Activated CD8-positive, alpha-beta memory T cell treated with anti-CD3 and anti-CD28 coated beads, Interleukin-2, amount 50 U/mL, for 48 hours (primary cell): ENCODE results near the gene SPDL1.

ENCODE experiments used
- DNase-seq: peaks from one replicate; pipeline ENCODE4 v3.0.0-alpha.2; 2020

SPDL1 gene

GRCh38 chr5:169634606-169635005 is 51.0 kb downstream of the SPDL1 start:
- no peak for DNase-seq

GRCh38 chr5:169635936-169636335 is 52.4 kb downstream of the SPDL1 start:
- DNase-seq, result no peak

DNA sequence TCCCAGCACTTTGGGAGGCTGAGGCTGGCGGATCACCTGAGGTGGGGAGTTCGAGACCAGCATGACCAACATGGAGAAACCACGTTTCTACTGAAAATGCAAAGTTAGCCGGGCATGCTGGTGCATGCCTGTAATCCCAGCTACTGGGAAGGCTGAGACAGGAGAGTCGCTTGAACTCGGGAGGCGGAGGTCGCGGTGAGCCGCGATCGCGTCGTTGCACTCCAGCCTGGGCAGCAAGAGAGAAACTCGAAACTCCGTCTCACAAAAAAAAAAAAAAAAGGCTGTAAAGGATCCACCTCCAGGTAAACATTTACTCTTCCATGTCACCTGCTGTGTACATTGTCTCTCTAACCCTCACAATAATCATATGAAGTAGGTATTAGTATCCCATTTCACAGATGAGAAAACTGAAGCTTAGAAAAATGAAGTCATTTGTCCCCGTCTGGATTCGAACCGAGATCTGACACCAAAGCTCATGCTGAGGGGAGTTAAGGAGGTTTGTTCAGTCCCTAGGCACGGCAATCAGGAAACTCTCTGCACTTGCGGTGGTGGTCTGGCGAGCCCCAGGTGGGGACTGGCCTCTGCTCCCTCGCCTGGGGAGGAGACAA is 53.0 kb downstream of the SPDL1 start:
- no peak for DNase-seq

DNA sequence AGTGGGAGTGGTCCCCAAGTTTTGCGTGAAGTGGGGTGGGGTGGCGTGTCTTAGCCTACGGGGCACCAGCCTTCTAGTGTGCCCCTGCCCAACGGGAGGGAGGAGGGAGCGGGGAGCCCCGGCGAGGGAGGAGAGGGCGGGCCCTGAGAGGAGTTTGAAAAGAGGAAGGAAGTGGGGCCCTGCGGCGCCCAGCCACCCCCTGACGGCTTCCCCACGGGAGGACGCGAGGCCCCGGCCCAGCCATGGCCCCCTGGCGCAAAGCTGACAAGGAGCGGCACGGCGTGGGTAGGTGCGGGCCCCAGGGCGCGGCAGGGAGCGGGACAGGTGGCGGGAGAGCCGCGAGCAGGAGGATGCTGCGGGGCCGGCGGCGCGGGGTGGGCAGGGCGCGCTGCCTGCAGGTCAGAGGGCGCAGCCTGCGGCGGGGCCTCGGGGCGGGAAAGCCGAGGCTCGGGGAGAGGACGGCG is 53.5 kb downstream of the SPDL1 start, which contains the start of gene DOCK2:
Gene DOCK2, plus strand, starts transcription at position 191 of the 464 bp plus-strand sequence. Its CDS starts 52 bp downstream, at position 243.
- peak; percentile 84 for DNase-seq

DNA sequence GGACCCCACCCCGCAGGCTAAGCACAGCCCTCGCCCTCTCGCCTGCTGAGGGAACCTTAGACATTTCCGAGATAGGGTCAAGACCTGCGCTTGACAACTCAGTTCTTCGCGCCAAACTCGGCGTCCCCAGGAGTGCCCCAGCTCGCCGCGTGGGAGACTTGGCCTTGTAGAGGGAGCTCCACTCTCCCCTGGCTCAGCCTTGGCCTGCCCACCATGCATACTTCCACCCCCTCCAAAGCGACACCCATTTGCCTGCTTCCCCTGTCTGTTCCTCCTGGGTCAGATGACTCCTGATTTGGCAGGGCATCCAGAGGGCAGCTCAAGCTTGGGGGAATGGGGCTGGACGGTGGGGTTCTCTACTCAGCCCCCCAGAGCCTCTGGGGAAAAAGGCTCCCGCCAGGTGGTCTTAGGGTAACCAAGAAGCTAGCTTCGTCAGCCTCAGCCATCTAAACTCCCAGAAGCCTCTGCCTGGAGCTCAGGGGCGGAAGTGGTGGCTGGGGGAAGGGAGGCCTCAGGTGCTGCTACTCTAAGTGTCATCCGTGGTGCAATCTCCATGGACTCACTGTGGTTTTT is 54.1 kb downstream of the SPDL1 start:
- peak; percentile 82 for DNase-seq

DNA sequence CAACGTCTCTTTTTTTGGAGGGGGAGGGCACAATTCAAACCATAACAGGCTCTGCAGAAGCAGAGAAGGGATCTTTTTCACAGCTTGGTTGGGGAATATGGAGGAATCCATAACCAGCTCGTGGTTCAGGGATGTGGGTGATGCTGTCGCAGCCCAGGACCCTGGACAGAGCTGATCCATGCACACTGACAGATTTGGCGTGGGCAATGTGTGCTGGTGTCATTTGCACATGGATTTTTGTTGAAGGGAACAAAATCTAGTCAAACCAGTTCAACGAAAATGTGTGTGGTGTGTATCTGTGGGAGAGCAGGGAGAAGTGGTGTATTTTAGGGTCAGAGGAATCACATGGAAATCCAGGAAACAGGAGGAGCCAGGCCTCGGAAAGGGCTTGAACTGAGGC is 57.7 kb downstream of the SPDL1 start:
- DNase-seq, result no peak

GRCh38 chr5:169646856-169647255 is 63.3 kb downstream of the SPDL1 start:
- no peak for DNase-seq

DNA sequence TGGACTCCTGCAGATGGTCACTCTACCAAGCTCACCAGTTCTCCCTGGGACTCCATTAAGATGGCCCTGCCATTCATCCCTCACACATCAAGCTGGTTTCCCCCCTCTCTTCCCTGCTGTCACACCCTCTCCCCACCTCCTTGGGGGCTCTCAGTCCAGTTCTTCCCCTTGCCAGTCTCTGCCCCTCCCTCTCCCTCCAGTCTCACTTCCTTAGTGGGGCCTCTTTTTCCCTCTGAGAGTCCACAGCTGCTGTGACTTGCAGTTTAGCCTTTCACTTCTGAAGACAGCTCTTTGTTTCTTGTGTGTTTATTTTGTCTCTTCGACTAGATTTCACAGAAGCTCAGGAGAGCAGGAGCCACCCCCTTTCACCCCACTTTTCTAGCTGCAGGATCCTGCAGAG is 64.0 kb downstream of the SPDL1 start:
- no peak for DNase-seq

DNA sequence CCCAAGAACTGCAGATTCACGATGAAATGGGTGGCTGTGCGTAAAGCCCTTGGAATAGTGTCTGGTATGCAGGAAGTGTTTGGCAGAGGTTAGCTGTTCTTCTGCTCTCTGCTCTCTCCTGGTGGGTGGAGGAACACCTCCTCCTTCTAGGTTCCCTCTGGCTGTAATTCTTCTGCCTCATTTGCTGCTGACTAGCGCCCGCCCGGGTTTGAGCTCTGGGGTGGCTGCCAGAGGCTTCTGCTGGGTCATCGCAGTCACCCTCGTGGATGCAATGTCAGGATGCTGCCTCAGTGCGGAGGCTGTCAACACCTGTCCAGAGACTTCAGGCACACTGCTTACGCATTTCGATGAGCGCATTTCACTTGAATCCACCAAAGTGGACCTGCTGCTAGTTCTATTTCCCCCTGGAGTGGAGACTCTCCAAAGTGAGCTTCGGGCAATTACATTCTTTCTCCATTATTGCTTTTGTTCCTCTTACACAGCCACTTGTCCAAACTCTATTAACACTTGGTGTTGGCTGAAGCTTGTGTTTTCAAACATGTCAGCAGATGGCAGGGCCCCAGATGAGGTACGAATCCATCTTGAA is 65.2 kb downstream of the SPDL1 start:
- DNase-seq, result no peak

DNA sequence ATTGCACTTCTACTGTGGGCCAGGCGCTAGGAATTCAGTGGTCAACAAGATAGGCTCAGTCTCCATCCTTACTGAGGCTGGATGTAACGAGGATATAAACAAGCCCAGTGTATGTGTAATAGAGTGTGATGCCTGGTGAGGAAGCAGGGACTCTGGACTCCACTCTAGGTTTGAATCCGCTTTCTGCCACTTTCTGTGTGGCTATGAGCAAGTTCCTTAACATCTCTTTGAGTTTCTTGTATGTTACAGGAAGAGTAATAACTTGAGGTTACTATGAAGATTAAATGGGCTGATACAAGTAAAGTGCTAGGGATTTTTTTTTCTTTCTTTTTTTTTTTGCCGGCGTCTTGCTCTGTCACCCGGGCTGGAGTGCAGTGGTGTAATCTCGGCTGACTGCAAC is 65.9 kb downstream of the SPDL1 start:
- DNase-seq, result no peak

DNA sequence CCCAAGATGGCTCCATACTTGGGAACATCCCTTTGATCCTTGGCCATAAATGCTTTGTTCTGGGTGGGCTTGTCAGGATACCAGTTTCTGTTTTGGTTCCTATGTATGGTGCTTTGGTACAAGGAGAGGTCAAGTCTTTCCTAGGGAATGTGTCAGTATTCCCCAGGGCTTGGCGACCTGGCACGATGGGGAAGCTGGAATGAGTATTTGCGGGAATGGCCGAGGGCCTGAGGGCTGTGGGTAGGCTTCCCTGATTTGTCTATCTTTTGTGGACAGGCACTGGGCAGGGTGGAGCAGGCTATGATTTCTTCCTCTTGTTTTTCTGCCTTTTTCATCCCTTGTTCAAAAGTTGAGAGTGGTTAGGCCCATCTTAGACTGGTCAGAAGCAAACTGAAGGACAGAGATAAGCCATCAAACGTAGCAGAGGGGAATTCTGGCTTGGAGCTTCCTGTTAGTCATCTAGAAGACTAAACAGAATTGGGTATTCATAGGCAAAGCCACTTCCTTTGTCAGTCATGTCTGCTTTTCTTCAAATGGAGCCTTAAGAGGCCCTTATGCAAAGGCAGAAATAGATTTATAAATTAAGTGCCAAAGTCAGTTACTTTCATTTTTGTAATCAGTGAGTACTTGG is 67.2 kb downstream of the SPDL1 start:
- DNase-seq, result no peak

DNA sequence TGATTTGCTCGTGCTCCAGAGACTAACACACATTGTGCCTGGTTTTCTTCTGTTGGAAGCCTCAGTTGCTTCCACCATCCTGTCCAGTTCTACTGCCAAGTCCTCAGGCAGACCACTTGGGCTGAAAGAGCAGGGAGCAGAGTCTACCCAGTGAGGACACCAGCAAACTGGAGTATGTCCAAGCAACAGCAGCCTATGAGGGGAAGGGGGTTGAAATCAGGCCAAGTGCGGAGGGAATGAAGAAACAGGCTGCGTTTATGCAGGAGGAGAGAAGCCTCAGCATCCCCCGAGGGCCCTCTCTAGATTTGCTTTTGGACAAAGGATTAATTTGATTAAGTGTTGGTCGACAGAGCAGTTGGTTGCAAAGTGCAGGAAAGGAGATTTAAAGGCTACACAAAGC is 68.0 kb downstream of the SPDL1 start:
- DNase-seq, result no peak

DNA sequence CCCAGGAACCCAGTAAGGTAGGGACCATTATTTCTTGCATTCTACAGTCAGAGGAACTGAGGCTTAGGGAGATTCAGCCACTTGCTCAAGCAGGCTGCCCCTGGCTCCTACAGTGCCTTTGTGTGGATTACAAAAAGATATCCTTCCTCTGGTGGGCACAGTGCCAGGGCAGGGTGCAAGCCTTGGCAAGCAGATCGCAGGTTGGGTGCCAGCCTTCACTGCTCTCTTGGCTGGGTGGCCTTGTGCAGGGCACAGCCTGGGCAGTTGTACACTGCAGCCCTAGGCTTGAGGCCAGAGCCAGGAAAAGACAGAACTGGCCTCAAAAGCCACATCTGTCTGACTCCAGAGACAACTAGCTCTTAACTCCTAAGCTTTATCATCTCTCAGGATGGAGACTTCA is 68.5 kb downstream of the SPDL1 start:
- DNase-seq, result no peak

GRCh38 chr5:169653091-169653490 is 69.5 kb downstream of the SPDL1 start:
- DNase-seq, result no peak
